GM10266 (cell line): Measurements from ENCODE around the gene MAP3K19.

Experiments
- DNase-seq: peaks from one replicate; pipeline ENCODE4 v3.0.0; 2012; ENCODE audit errors: extremely low spot score
- CTCF ChIP-seq: IDR thresholded peaks from 2 replicates; pipeline ENCODE4 v1.5.1; 2012; ENCODE audit warnings: mild to moderate bottlenecking, low read depth; ENCODE audit not compliant: control insufficient read depth, insufficient read depth; ENCODE audit errors: missing control alignments

The MAP3K19 gene, protein sequence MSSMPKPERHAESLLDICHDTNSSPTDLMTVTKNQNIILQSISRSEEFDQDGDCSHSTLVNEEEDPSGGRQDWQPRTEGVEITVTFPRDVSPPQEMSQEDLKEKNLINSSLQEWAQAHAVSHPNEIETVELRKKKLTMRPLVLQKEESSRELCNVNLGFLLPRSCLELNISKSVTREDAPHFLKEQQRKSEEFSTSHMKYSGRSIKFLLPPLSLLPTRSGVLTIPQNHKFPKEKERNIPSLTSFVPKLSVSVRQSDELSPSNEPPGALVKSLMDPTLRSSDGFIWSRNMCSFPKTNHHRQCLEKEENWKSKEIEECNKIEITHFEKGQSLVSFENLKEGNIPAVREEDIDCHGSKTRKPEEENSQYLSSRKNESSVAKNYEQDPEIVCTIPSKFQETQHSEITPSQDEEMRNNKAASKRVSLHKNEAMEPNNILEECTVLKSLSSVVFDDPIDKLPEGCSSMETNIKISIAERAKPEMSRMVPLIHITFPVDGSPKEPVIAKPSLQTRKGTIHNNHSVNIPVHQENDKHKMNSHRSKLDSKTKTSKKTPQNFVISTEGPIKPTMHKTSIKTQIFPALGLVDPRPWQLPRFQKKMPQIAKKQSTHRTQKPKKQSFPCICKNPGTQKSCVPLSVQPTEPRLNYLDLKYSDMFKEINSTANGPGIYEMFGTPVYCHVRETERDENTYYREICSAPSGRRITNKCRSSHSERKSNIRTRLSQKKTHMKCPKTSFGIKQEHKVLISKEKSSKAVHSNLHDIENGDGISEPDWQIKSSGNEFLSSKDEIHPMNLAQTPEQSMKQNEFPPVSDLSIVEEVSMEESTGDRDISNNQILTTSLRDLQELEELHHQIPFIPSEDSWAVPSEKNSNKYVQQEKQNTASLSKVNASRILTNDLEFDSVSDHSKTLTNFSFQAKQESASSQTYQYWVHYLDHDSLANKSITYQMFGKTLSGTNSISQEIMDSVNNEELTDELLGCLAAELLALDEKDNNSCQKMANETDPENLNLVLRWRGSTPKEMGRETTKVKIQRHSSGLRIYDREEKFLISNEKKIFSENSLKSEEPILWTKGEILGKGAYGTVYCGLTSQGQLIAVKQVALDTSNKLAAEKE (N-terminal part only)

DNA sequence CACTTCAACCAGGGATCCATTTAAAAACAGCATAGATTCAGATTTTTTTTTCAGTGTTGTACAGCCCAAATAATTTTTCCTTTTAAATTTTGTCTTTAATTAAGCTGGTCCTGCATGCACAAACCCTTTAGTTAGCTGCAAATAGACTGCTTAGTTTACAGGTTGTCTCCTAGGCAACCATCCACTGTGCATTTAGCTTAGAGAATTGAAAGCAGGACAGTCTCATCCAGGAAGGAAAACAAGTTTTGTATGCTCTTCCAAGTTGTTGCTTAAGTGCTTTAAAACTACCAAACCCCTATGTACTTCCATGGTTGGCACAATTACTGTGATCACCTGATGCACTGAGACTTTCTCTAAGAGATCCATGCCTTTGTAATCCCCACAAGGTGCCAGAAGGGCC lies at the start of gene MAP3K19:
Gene MAP3K19 (minus strand): TSS at position 148 of the 400 bp plus-strand sequence. CDS start 22,800 bp downstream, outside the sequence.
- DNase-seq = no peak
- no peak for TF ChIP-seq CTCF

- DNase-seq = no peak
- TF ChIP-seq CTCF = no peak
These were observed 49.6 kb upstream of the MAP3K19 start for GRCh38 chr2:135096665-135097446.

- no peak for TF ChIP-seq CTCF
- DNase-seq = no peak
These were observed 48.3 kb upstream of the MAP3K19 start for GRCh38 chr2:135095591-135095990.

GRCh38 chr2:135094508-135094907 lies 47.3 kb upstream of the MAP3K19 start:
- DNase-seq = no peak
- TF ChIP-seq CTCF = no peak

DNA sequence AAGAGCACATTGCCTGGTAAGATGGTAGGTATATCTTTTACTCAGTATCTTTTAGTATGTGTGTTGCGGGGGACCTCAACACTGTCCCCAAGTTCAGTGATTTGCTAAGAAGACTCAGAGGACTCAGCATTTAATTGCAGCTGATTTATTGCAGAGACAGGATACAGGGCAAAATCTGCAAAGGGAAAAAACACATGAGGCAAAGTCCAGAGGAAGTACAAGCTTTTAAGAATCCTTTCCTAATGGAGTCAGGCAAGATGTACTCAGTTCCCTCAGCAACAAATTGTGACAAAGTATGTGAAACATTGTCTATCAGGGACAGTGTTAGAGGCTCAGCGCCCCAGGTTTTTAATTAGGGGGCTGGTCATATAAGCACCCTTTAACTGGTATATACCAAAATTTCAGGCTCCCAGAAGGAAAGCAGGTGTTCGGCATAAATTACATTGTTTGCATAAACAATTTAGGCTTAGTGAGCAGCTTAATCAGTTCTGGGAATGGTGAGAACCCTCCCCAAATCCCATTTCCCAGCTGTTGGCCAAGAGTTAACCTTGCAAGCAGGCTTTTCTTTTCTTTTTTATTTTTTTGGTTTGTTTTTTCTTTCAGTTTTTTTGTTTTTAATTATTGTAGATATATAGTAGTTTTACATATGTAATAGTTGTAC lies 46.6 kb upstream of the MAP3K19 start:
- TF ChIP-seq CTCF = no peak
- no peak for DNase-seq

DNA sequence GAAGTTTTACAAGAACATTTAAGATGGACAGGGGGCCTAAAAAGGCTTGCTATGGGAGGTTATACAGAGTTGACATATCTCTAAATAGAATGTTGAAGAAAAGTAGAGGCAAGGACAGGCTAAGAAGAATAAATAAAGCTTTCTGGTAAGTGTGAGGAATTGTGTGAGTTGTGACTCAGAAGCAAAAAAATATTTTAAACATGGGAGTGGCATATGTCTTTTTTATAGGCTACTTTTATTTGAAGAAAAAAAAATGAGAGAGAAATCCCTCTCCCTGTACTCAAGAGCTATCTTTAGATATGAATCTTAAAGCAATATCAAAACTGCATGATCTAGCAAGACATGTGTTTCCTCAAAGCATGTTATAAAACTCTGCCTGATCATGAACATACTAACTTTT lies 45.9 kb upstream of the MAP3K19 start:
- no peak for TF ChIP-seq CTCF

More for the DNA sequence above, 45.9 kb upstream of the MAP3K19 start:
- DNase-seq = no peak
